HepG2 (cell line): ENCODE results near the gene KRTAP10-4.

Experiments
- CTCF ChIP-seq: sonication (generic); formaldehyde crosslinking; IDR thresholded peaks from 2 replicates; pipeline ENCODE4 v1.5.0; 2020; ENCODE audit warnings: mild to moderate bottlenecking, missing genetic modification reagents, moderate library complexity
- HMG20B ChIP-seq: conservative IDR thresholded peaks from 2 replicates; pipeline ENCODE4 v1.6.1; 2016; ENCODE audit warnings: missing genetic modification reagents, missing compliant biosample characterization
- POLR2A ChIP-seq, 2 experiments: IDR thresholded peaks; 2 replicates each; pipeline ENCODE4 v1.6.1; 2011; ENCODE audit warnings: low read depth in 2 of 2, low read length in 2 of 2, mild to moderate bottlenecking in 1 of 2, moderate library complexity in 1 of 2; ENCODE audit not compliant: insufficient read depth in 1 of 2

DNA sequence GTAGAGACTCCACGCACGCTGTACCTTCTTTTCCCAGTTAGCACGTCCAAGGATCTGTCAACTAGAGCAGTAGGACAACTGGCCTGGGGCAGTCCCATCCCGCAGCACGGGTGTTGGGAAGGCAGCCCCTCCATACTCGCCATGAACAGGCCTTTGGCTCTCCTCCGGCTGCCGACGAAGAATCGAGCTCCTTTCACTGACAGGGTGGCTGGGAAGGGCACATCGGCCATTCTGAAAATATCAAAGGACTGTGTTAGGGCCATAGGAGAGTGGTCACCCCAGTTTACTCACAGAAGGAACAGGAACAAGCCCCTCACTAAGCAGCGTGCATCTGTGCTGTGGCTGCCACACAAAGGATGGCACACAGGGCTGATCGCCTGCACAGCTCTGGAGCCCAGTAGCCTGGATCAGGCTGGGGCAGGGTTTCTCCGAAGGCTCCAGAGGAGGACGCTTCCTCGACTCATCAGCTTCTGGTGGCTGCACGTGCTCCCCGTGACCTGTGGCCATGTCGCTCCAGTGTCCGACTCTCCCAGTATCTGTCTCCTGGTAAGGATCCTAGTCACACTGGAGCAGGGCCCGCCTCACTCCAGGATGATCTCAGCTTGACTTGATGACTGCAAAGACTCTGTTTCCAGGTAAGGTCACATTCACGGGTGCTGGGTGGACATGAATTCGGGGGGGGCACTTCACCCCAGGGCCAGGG, 42.5 kb upstream of the KRTAP10-4 start:
- no peak for TF ChIP-seq POLR2A (IDR thresholded peaks at IDR 0.05; ENCODE audit: insufficient read depth in 1 of 2, low read depth in 2 of 2, low read length in 2 of 2)
- no peak for TF ChIP-seq HMG20B (CRISPR knock-in tag)
- TF ChIP-seq CTCF: no peak
